SU-DHL-6 (cell line): ENCODE data around the gene MAGEA9B.
"Not testable (repeated sequence)": the region's sequence is repeated elsewhere in the genome, so short reads cannot be mapped to it uniquely, and the experiment has no call there.

Experiments
- CTCF ChIP-seq: fragments of 200-600 bp; sonication (generic); IDR thresholded peaks from one replicate; pipeline ENCODE4 v1.5.1; 2017; ENCODE audit warnings: antibody characterized with exemption, mild to moderate bottlenecking, low read length, moderate library complexity; ENCODE audit not compliant: insufficient read depth, poor library complexity, severe bottlenecking
- EZH2phosphoT487 ChIP-seq: fragments of 200-600 bp; sonication (generic), shearing (Covaris generic); conservative IDR thresholded peaks from 2 replicates; pipeline ENCODE4 v1.6.1; 2018; ENCODE audit warnings: mild to moderate bottlenecking, antibody characterized with exemption, low read length, moderate library complexity, mixed read lengths

GRCh38 chrX:149550454-149550853 is 36.8 kb downstream of the MAGEA9B start:
- TF ChIP-seq CTCF, EZH2phosphoT487: not testable (repeated sequence)
